Activated CD8-positive, alpha-beta memory T cell treated with anti-CD3 and anti-CD28 coated beads for 24 hours (primary cell): ENCODE results near the gene ARMC10.
"Not testable (repeated sequence)": the region's sequence is repeated elsewhere in the genome, so short reads cannot be mapped to it uniquely, and the experiment has no call there.

Source experiments
- DNase-seq: peaks from one replicate; pipeline ENCODE4 v3.0.0-alpha.2; 2020

ARMC10 gene

GRCh38 chr7:103074519-103075336 lies at the start of gene ARMC10, which contains the start of gene FBXL13:
Gene ARMC10, plus strand, starts transcription at chr7:103075140. Its CDS starts 133 bp downstream, at chr7:103075273.
Gene FBXL13, minus strand, starts transcription at chr7:103074796.
- DNase-seq = peak; percentile 97

- DNase-seq = no peak
These were observed 49.6 kb upstream of the ARMC10 start for GRCh38 chr7:103025341-103025740.

GRCh38 chr7:103031024-103031423 lies 43.9 kb upstream of the ARMC10 start:
- no peak for DNase-seq

GRCh38 chr7:103031781-103032180 lies 43.2 kb upstream of the ARMC10 start:
- DNase-seq = no peak

- DNase-seq = not testable (repeated sequence)
These were observed 40.6 kb upstream of the ARMC10 start for GRCh38 chr7:103034318-103034717.

GRCh38 chr7:103037476-103037822 lies 37.5 kb upstream of the ARMC10 start:
- no peak for DNase-seq

GRCh38 chr7:103037823-103038739 lies 36.9 kb upstream of the ARMC10 start:
- not testable (repeated sequence) for DNase-seq

- DNase-seq = not testable (repeated sequence)
These were observed 33.1 kb upstream of the ARMC10 start for GRCh38 chr7:103041815-103042214.

GRCh38 chr7:103048833-103049232 lies 26.1 kb upstream of the ARMC10 start:
- no peak for DNase-seq

- no peak for DNase-seq
These were observed 23.4 kb upstream of the ARMC10 start for GRCh38 chr7:103051519-103051918.

- not testable (repeated sequence) for DNase-seq
These were observed 18.9 kb upstream of the ARMC10 start for GRCh38 chr7:103056006-103056405.

- no peak for DNase-seq
These were observed 16.8 kb upstream of the ARMC10 start for GRCh38 chr7:103058122-103058521.

GRCh38 chr7:103059471-103059870 lies 15.5 kb upstream of the ARMC10 start:
- DNase-seq = no peak

GRCh38 chr7:103063895-103064294 lies 11.0 kb upstream of the ARMC10 start:
- DNase-seq = no peak

- DNase-seq = peak; percentile 69
These were observed 9.3 kb upstream of the ARMC10 start for GRCh38 chr7:103065667-103066066.

GRCh38 chr7:103068414-103069403 lies 6.2 kb upstream of the ARMC10 start:
- no peak for DNase-seq

GRCh38 chr7:103071000-103071399 lies 3.9 kb upstream of the ARMC10 start:
- no peak for DNase-seq

- DNase-seq = no peak
These were observed 886 bp upstream of the ARMC10 start for GRCh38 chr7:103073989-103074518.

GRCh38 chr7:103075337-103075918 lies 488 bp downstream of the ARMC10 start:
- peak; percentile 92 for DNase-seq

- DNase-seq = no peak
These were observed 1.8 kb downstream of the ARMC10 start for GRCh38 chr7:103076764-103077163.

GRCh38 chr7:103077318-103077717 lies 2.4 kb downstream of the ARMC10 start:
- DNase-seq = no peak

GRCh38 chr7:103078226-103078625 lies 3.3 kb downstream of the ARMC10 start:
- DNase-seq = not testable (repeated sequence)
